ENCODE measurements around the gene NAA80. TPM values are rescaled to one million over a fixed set of nuclear protein-coding genes. Genes with fewer than 3 reads are reported as not detected.

Gene NAA80
- total and polyA plus RNA-seq, 2 of the 13 experiments (the other 11 are each of a cell fraction or from before 2014, with no cell fraction given): 3.4 to 8.7 TPM

DNA sequence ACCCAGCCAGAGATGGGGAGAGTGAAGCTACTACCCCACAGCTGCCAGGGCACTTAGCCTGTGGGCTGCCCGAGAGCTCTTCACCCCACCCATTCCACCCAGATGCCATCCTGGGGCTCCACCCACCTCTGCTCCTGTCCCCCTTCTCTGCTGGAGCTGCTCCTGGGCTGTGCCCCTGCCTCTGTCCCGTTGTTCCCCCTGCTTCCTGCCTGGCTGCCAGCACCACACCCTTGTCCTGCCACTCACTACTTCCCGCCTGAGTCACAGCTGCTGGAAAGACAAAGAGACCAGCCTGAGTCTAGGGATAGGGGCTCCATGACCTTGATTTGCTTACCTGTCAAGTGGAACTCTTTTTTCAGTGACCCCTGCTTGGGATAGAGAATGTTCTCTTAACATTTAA is 50.8 kb downstream of the NAA80 start:
- Histone ChIP-seq H3K36me3 (replicated peaks in 1 of 2; ENCODE audit: control insufficient read depth in 1 of 2, insufficient read depth in 2 of 2, low read length in 2 of 2) (peaks cover 0 to 13% of the 10 kb centered on the region in 2 experiments; a peak in 2 of 5 replicates), H3K4me3 (replicated peaks in 1 of 3; ENCODE audit: insufficient read depth in 1 of 3, low read depth in 2 of 3, low read length in 3 of 3) (no peak overlapping the region), H3K9ac (ENCODE audit: insufficient read depth, low read depth, low read length) (no peak overlapping the region), H3K27ac (ENCODE audit: extremely low read length, insufficient read depth, low read length) (no peak overlapping the region), H3K4me2 (ENCODE audit: low read depth, low read length) (no peak overlapping the region), H3K27me3 (ENCODE audit: control insufficient read depth in 1 of 2, insufficient read depth in 2 of 2, low read length in 2 of 2) (no peaks in the 10 kb centered on the region), H2AFZ (ENCODE audit: low read length) (no peak overlapping the region), H4K20me1 (ENCODE audit: insufficient read depth, low read length) (no peaks in the 10 kb centered on the region), H3K9me3 (ENCODE audit: low read length) (no peaks in the 10 kb centered on the region), H3K4me1 (ENCODE audit: insufficient read depth, low read length) (peaks cover 21% of the 10 kb centered on the region), H3K79me2 (ENCODE audit: insufficient read depth, low read length) (peaks cover 24% of the 10 kb centered on the region)
- ChIA-PET POLR2A (interaction anchor here (1.1 to 1.5 kb wide), 2 partner anchors 13 to 54 kb away, joined by 5 read pairs; partner anchors contain the start of gene GNAI2), CTCF (ENCODE audit: low intra/inter-chr PET ratio, low total read pairs) (no interaction called here)
- WGBS (ENCODE audit: low lambda C conversion rate): 59% methylated on average over 2 of the region's 3 CpGs
- FAIRE-seq (no peak), ATAC-seq (no peak), DNase-seq (ENCODE audit: low spot score) (no peak)
- in situ Hi-C loops (cut with HindIII; ENCODE audit: extremely low pct_ligation_motif_present, low pct_unique_long_range_greater_than_20kb) (no loop called here), intact Hi-C loops (cut with micrococcal nuclease; ENCODE audit: unreplicated experiment) (no loop called here)
- BruUV-seq (replicated peaks): no TSS peak
- TF ChIP-seq ZNF484 (CRISPR knock-in tag; IDR thresholded peaks at IDR 0.05; ENCODE audit: borderline replicate concordance, low read depth) (no peak), ZNF143 (CRISPR knock-in tag; IDR thresholded peaks at IDR 0.05) (no peak), HES4 (CRISPR knock-in tag; IDR thresholded peaks at IDR 0.05; ENCODE audit: borderline replicate concordance) (no peak), ZNF275 (CRISPR knock-in tag; IDR thresholded peaks at IDR 0.05; ENCODE audit: borderline replicate concordance) (no peak), ZNF318 (CRISPR knock-in tag; IDR thresholded peaks at IDR 0.05) (no peak), ZNF7 (CRISPR knock-in tag; IDR thresholded peaks at IDR 0.05) (no peak), KMT2B (CRISPR knock-in tag; IDR thresholded peaks at IDR 0.05) (no peak), ZNF326 (CRISPR knock-in tag; IDR thresholded peaks at IDR 0.05; ENCODE audit: borderline replicate concordance) (no peak)
- TF ChIP-seq, protein P1, sequence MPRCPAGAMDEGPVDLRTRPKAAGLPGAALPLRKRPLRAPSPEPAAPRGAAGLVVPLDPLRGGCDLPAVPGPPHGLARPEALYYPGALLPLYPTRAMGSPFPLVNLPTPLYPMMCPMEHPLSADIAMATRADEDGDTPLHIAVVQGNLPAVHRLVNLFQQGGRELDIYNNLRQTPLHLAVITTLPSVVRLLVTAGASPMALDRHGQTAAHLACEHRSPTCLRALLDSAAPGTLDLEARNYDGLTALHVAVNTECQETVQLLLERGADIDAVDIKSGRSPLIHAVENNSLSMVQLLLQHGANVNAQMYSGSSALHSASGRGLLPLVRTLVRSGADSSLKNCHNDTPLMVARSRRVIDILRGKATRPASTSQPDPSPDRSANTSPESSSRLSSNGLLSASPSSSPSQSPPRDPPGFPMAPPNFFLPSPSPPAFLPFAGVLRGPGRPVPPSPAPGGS (CRISPR knock-in tag; IDR thresholded peaks at IDR 0.05): no peak
